Breast epithelium (tissue), 4 donors: ENCODE measurements around the gene IL20RB. TPM values are rescaled to one million over a fixed set of nuclear protein-coding genes. Genes with fewer than 3 reads are reported as not detected.

Experiments used
- DNase-seq, 2 donors: peaks; one replicate each; pipeline ENCODE4 v3.0.0-alpha.2; 2019; ENCODE audit warnings: low spot score in 2 of 2
- H3K27ac ChIP-seq, 2 donors: fragments of 200-600 bp; sonication (generic) in 1 of 2; one replicate each; pipeline ENCODE4 v1.5.1; 2016 to 2019; ENCODE audit warnings: mild to moderate bottlenecking in 1 of 2
- H3K27me3 ChIP-seq, 2 donors: fragments of 200-600 bp; sonication (generic) in 1 of 2; one replicate each; pipeline versions ENCODE4 v1.5.1 to v1.6.0; 2017 to 2019; ENCODE audit warnings: control low read depth in 1 of 2, mild to moderate bottlenecking in 1 of 2
- H3K36me3 ChIP-seq: fragments of 200-600 bp; one replicate; pipeline ENCODE4 v1.5.1; 2019
- H3K4me1 ChIP-seq, 2 donors: fragments of 200-600 bp; sonication (generic); one replicate each; pipeline ENCODE4 v1.5.1; 2016 to 2019; ENCODE audit warnings: control low read depth in 1 of 2
- H3K4me3 ChIP-seq, 3 donors: fragments of 200-600 bp; sonication (generic); 1 replicate in 2 of 3; 2 replicates in 1 of 3; pipeline ENCODE4 v1.5.1; 2016 to 2019; ENCODE audit warnings: mild to moderate bottlenecking in 3 of 3, moderate library complexity in 2 of 3
- H3K9me3 ChIP-seq, 2 donors: fragments of 200-600 bp; sonication (generic) in 1 of 2; one replicate each; pipeline ENCODE4 v1.5.1; 2016 to 2019; ENCODE audit warnings: control low read depth in 1 of 2
- CTCF ChIP-seq, 3 donors: fragments of 450-650 bp; IDR thresholded peaks; one replicate each; pipeline ENCODE4 v1.5.1; 2016 to 2017; ENCODE audit warnings: antibody characterized with exemption in 3 of 3, mild to moderate bottlenecking in 3 of 3, moderate library complexity in 3 of 3
- POLR2A ChIP-seq: fragments of 450-650 bp; IDR thresholded peaks from one replicate; pipeline ENCODE4 v1.6.1; 2016; ENCODE audit warnings: antibody characterized with exemption, mild to moderate bottlenecking, moderate library complexity
- POLR2AphosphoS5 ChIP-seq, 3 donors: sonication (generic); formaldehyde crosslinking; IDR thresholded peaks; one replicate each; pipeline ENCODE4 v1.6.1; 2017; ENCODE audit warnings: antibody characterized with exemption in 3 of 3
- intact Hi-C: fragments of 100-400 bp; cut with DNase I; formaldehyde crosslinking; loops from one replicate; pipeline ENCODE4 v1.15.1; 2023; ENCODE audit warnings: low total_unique reads
- total RNA-seq, 3 donors: library from RNA; depleted of rRNA; stranded (reverse); fragments of >200 nt; gene quantifications; one replicate each; pipeline ENCODE4 v1.1.0, GENCODE V29; 2016

The IL20RB gene
- total RNA-seq, 3 donors from 2014 or later: 1.6 to 2.2 (median 1.6) TPM

- TF ChIP-seq POLR2AphosphoS5 (IDR thresholded peaks at IDR 0.05) (no peak), POLR2A (no peak), CTCF (IDR thresholded peaks at IDR 0.05) (no peak)
- Histone ChIP-seq H3K4me3 (no peak overlapping the region), H3K4me1 (no peaks in the 10 kb centered on the region), H3K27ac (no peak overlapping the region), H3K36me3 (no peaks in the 10 kb centered on the region), H3K9me3 (no peaks in the 10 kb centered on the region), H3K27me3 (no peaks in the 10 kb centered on the region)
- intact Hi-C loops: no loop called here
- no peak for DNase-seq
Observed at GRCh38 chr3:137052298-137052697, 94.5 kb downstream of the IL20RB start.

Other genes with a start within 250 kb of the IL20RB start
- 10 to 100 TPM; 54.4 to 83.7 (median 73.7) TPM for gene STAG1, start 205.6 kb upstream of the IL20RB start, total RNA-seq
- 1 to 10 TPM; 6.0 to 9.5 (median 9.3) TPM for gene SLC35G2, start 138.9 kb upstream of the IL20RB start, total RNA-seq
- gene NCK1, start 95.8 kb upstream of the IL20RB start, total RNA-seq: 10 to 100 TPM; 62.3 to 77.0 (median 75.5) TPM